Trophoblast cell (in vitro differentiated cells and primary cell): ENCODE data around the gene CX3CR1.

Experiments used
- DNase-seq, 2 donors: peaks; one replicate each; pipeline ENCODE4 v3.0.0-alpha.2; 2016
- H2AFZ ChIP-seq: 2 replicates; pipeline ENCODE4 v1.6.1; 2013; ENCODE audit warnings: low read length, moderate library complexity, mild to moderate bottlenecking; ENCODE audit not compliant: insufficient read depth, poor library complexity
- H2AK5ac ChIP-seq: 2 replicates; pipeline ENCODE4 v1.6.1; 2013; ENCODE audit warnings: mild to moderate bottlenecking, low read length
- H2BK120ac ChIP-seq: 2 replicates; pipeline ENCODE4 v1.6.1; 2013; ENCODE audit warnings: low read length, mild to moderate bottlenecking, moderate library complexity; ENCODE audit not compliant: insufficient read depth, poor library complexity
- H2BK12ac ChIP-seq: 2 replicates; pipeline ENCODE4 v1.6.1; 2013; ENCODE audit warnings: mild to moderate bottlenecking, low read length, moderate library complexity
- H2BK5ac ChIP-seq: 2 replicates; pipeline ENCODE4 v1.6.1; 2013; ENCODE audit warnings: low read length, low read depth, moderate library complexity, mild to moderate bottlenecking; ENCODE audit not compliant: poor library complexity
- H3K14ac ChIP-seq: 2 replicates; pipeline ENCODE4 v1.6.1; 2013; ENCODE audit warnings: mild to moderate bottlenecking, low read length
- H3K18ac ChIP-seq: 2 replicates; pipeline ENCODE4 v1.6.1; 2013; ENCODE audit warnings: mild to moderate bottlenecking, low read length
- H3K23ac ChIP-seq: 2 replicates; pipeline ENCODE4 v1.6.1; 2013; ENCODE audit warnings: low read length
- H3K27ac ChIP-seq: 2 replicates; pipeline ENCODE4 v1.5.1; 2013; ENCODE audit warnings: low read depth, mild to moderate bottlenecking, inconsistent platforms, low read length, moderate library complexity
- H3K27me3 ChIP-seq: 2 replicates; pipeline ENCODE4 v1.6.1; 2013; ENCODE audit warnings: inconsistent platforms, mild to moderate bottlenecking, low read length, moderate library complexity; ENCODE audit not compliant: insufficient read depth
- H3K36me3 ChIP-seq, 2 experiments: 1 replicate in 1 of 2; 2 replicates in 1 of 2; pipeline ENCODE4 v1.6.1; 2013; ENCODE audit warnings: low read length in 2 of 2, mild to moderate bottlenecking in 2 of 2, moderate library complexity in 1 of 2; ENCODE audit not compliant: insufficient read depth in 2 of 2, control insufficient read depth in 1 of 2
- H3K4ac ChIP-seq: 2 replicates; pipeline ENCODE4 v1.6.1; 2013; ENCODE audit warnings: low read depth, mild to moderate bottlenecking, low read length, moderate library complexity
- H3K4me1 ChIP-seq, 2 experiments: 1 replicate in 1 of 2; 2 replicates in 1 of 2; pipeline ENCODE4 v1.6.1; 2013; ENCODE audit warnings: low read length in 2 of 2, mild to moderate bottlenecking in 2 of 2, moderate library complexity in 1 of 2; ENCODE audit not compliant: insufficient read depth in 2 of 2, control insufficient read depth in 1 of 2
- H3K4me2 ChIP-seq: 2 replicates; pipeline ENCODE4 v1.6.1; 2013; ENCODE audit warnings: inconsistent platforms, mild to moderate bottlenecking, low read length, moderate library complexity
- H3K4me3 ChIP-seq: 2 replicates; pipeline ENCODE4 v1.5.1; 2013; ENCODE audit warnings: mild to moderate bottlenecking, low read depth, low read length, inconsistent platforms
- H3K79me1 ChIP-seq: one replicate; pipeline ENCODE4 v1.6.1; 2013; ENCODE audit warnings: low read length
- H3K79me2 ChIP-seq: 2 replicates; pipeline ENCODE4 v1.6.1; 2013; ENCODE audit warnings: low read length, mild to moderate bottlenecking; ENCODE audit not compliant: control insufficient read depth, insufficient read depth, poor library complexity
- H3K9ac ChIP-seq: 2 replicates; pipeline ENCODE4 v1.6.1; 2013; ENCODE audit warnings: mild to moderate bottlenecking, low read length
- H3K9me3 ChIP-seq: 2 replicates; pipeline ENCODE4 v1.6.1; 2013; ENCODE audit warnings: low read depth, mild to moderate bottlenecking, control low read depth, inconsistent platforms, low read length; ENCODE audit not compliant: insufficient read depth
- H4K12ac ChIP-seq: 2 replicates; pipeline ENCODE4 v1.6.1; 2013; ENCODE audit warnings: low read depth, mild to moderate bottlenecking, low read length, moderate library complexity
- H4K8ac ChIP-seq: 2 replicates; pipeline ENCODE4 v1.6.1; 2013; ENCODE audit warnings: low read depth, mild to moderate bottlenecking, low read length, moderate library complexity
- H4K91ac ChIP-seq: one replicate; pipeline ENCODE4 v1.6.1; 2013; ENCODE audit warnings: low read depth, mild to moderate bottlenecking, low read length, moderate library complexity
- WGBS: extraction: QIAGEN DNeasy Blood & Tissue Kit; methylation state at CpG from one replicate; pipeline ENCODE4 v1.1.7; 2013; ENCODE audit warnings: missing lambda C conversion rate; ENCODE audit not compliant: insufficient read length, insufficient coverage; ENCODE audit errors: extremely low coverage; 5-methylcytosine and 5-hydroxymethylcytosine counted together

The CX3CR1 gene

DNA sequence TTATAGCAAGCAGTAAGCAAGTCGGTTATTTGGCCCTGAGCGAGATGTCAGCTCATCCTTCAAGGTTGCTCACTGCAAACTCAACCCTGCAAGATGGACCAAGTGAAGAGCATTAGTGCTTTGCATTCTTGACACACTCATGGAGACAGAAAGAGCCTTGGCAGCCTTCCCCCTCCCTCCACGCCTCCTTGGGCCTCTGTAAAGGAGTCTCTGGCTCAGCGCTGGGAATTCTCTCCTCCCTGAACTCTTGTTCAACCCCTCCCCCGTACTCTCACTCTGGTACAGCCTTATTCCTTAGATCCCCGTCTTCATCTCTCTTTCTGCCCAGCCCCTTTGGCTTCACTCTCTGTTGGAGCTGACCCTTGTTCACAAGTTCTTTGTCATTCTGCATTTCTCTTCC, 2.2 kb upstream of the CX3CR1 start:
- no peak for DNase-seq

DNA sequence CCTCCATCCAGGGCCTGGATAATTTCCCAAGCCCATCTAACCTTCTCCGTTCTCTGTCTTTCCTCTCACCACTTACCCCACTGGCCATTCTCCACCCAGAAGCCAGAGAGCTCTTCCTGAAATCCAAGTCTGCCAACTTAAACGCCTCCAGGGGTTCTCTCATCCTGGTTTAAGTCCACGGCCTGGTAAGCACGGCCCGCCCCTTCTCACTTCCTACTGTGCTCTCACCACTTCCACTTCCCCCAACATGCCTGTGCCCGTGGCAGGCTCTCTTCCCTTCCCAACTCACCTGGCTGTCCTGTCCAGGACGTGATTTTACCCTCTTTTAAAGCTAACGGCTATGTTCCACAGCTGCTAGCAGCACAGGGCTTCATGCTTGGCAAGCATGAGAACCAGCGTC, 1.7 kb upstream of the CX3CR1 start:
- no peak overlapping the region for H3K4me2 ChIP-seq
- no peak for DNase-seq
- H4K8ac ChIP-seq = no peak overlapping the region
- H3K79me1 ChIP-seq = no peaks in the 10 kb centered on the region
- H3K27me3 ChIP-seq = no peaks in the 10 kb centered on the region
- WGBS = no CpG with 5 or more reads among the region's 9 CpGs
- no peak overlapping the region for H2BK5ac ChIP-seq
- peaks cover 12 to 16% of the 10 kb centered on the region in 2 experiments for H3K4me1 ChIP-seq
- no peak overlapping the region for H2AFZ ChIP-seq
- H3K23ac ChIP-seq = no peak overlapping the region
- H3K36me3 ChIP-seq = no peaks in the 10 kb centered on the region
- no peaks in the 10 kb centered on the region for H3K9me3 ChIP-seq
- no peak overlapping the region for H2BK12ac ChIP-seq
- no peak overlapping the region for H3K14ac ChIP-seq
- no peak overlapping the region for H3K27ac ChIP-seq
- H4K91ac ChIP-seq = no peak overlapping the region
- H2BK120ac ChIP-seq = no peak overlapping the region
- H3K4ac ChIP-seq = no peak overlapping the region
- H3K18ac ChIP-seq = no peak overlapping the region
- H2AK5ac ChIP-seq = no peak overlapping the region
- H3K79me2 ChIP-seq = no peaks in the 10 kb centered on the region
- H3K9ac ChIP-seq = no peak overlapping the region
- H4K12ac ChIP-seq = no peak overlapping the region
- no peak overlapping the region for H3K4me3 ChIP-seq

More for the DNA sequence above, 2.2 kb upstream of the CX3CR1 start:
- no peak overlapping the region for H2AFZ ChIP-seq
- no peak overlapping the region for H3K23ac ChIP-seq
- H4K91ac ChIP-seq = no peak overlapping the region
- no peak overlapping the region for H4K8ac ChIP-seq
- H3K36me3 ChIP-seq = no peaks in the 10 kb centered on the region
- no peak overlapping the region for H3K14ac ChIP-seq
- H3K4me1 ChIP-seq = peaks cover 12 to 15% of the 10 kb centered on the region in 2 experiments
- no peak overlapping the region for H3K18ac ChIP-seq
- H3K27me3 ChIP-seq = no peaks in the 10 kb centered on the region
- H3K4me3 ChIP-seq = no peak overlapping the region
- H3K9me3 ChIP-seq = no peaks in the 10 kb centered on the region
- H4K12ac ChIP-seq = no peak overlapping the region
- H3K79me2 ChIP-seq = no peaks in the 10 kb centered on the region
- no peak overlapping the region for H2BK5ac ChIP-seq
- H2BK12ac ChIP-seq = no peak overlapping the region
- H3K79me1 ChIP-seq = no peaks in the 10 kb centered on the region
- H3K4me2 ChIP-seq = no peak overlapping the region
- H2AK5ac ChIP-seq = no peak overlapping the region
- WGBS = no CpG with 5 or more reads among the region's 6 CpGs
- H3K4ac ChIP-seq = no peak overlapping the region
- H3K9ac ChIP-seq = no peak overlapping the region
- no peak overlapping the region for H2BK120ac ChIP-seq
- H3K27ac ChIP-seq = no peak overlapping the region

DNA sequence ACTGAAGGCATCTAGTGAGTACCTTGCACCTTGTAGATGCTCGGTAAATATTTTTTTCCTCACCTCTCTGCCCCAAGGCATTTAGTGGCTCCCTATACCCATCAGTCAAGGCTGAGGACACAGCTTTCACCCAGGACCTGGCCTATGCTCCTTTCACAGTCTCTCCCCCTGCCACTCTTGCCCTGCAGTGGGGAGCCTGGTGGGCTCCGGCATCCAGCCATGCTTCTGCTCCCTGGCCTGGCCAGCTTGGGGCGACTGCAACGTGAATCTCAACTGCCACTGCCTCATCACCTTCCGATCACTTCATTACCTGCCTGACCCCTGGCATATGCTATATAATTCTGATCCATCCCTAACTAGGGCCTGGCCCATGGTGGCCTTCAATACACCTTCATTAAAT, 735 bp upstream of the CX3CR1 start:
- no peak for DNase-seq
- H2BK5ac ChIP-seq = no peak overlapping the region
- H2AK5ac ChIP-seq = no peak overlapping the region
- H4K8ac ChIP-seq = no peak overlapping the region
- no peaks in the 10 kb centered on the region for H3K9me3 ChIP-seq
- H3K79me2 ChIP-seq = no peaks in the 10 kb centered on the region
- no peak overlapping the region for H3K4me3 ChIP-seq
- no peak overlapping the region for H4K91ac ChIP-seq
- H3K4me2 ChIP-seq = no peak overlapping the region
- no peak overlapping the region for H3K4ac ChIP-seq
- H4K12ac ChIP-seq = no peak overlapping the region
- no CpG with 5 or more reads among the region's 5 CpGs for WGBS
- no peak overlapping the region for H3K27ac ChIP-seq
- peaks cover 12 to 16% of the 10 kb centered on the region in 2 experiments for H3K4me1 ChIP-seq
- no peak overlapping the region for H2BK12ac ChIP-seq
- H3K36me3 ChIP-seq = no peaks in the 10 kb centered on the region
- H3K14ac ChIP-seq = no peak overlapping the region
- H3K23ac ChIP-seq = no peak overlapping the region
- H3K27me3 ChIP-seq = no peaks in the 10 kb centered on the region
- H2AFZ ChIP-seq = no peak overlapping the region
- H2BK120ac ChIP-seq = no peak overlapping the region
- no peaks in the 10 kb centered on the region for H3K79me1 ChIP-seq
- H3K18ac ChIP-seq = no peak overlapping the region
- H3K9ac ChIP-seq = no peak overlapping the region

GRCh38 chr3:39278616-39278935, 1.3 kb downstream of the CX3CR1 start:
- no peak overlapping the region for H4K8ac ChIP-seq
- H3K9me3 ChIP-seq = no peaks in the 10 kb centered on the region
- H3K23ac ChIP-seq = no peak overlapping the region
- no peaks in the 10 kb centered on the region for H3K36me3 ChIP-seq
- no peak overlapping the region for H2BK5ac ChIP-seq
- peaks cover 12 to 16% of the 10 kb centered on the region in 2 experiments for H3K4me1 ChIP-seq
- peak; percentile 14 to 65 for DNase-seq
- H3K14ac ChIP-seq = no peak overlapping the region
- H3K4ac ChIP-seq = no peak overlapping the region
- no peak overlapping the region for H2BK12ac ChIP-seq
- H3K79me2 ChIP-seq = no peaks in the 10 kb centered on the region
- H3K79me1 ChIP-seq = no peaks in the 10 kb centered on the region
- H2BK120ac ChIP-seq = no peak overlapping the region
- H3K18ac ChIP-seq = no peak overlapping the region
- H3K4me2 ChIP-seq = no peak overlapping the region
- no CpG with 5 or more reads among the region's 1 CpG for WGBS
- H4K91ac ChIP-seq = no peak overlapping the region
- no peaks in the 10 kb centered on the region for H3K27me3 ChIP-seq
- no peak overlapping the region for H3K4me3 ChIP-seq
- H4K12ac ChIP-seq = no peak overlapping the region
- no peak overlapping the region for H3K9ac ChIP-seq
- H2AK5ac ChIP-seq = no peak overlapping the region
- no peak overlapping the region for H3K27ac ChIP-seq
- H2AFZ ChIP-seq = no peak overlapping the region
